Tibial nerve (tissue), 4 donors: Measurements from ENCODE around the gene KLHL24. TPM values are rescaled to one million over a fixed set of nuclear protein-coding genes. Genes with fewer than 3 reads are reported as not detected.
"Not testable (repeated sequence)": the region's sequence is repeated elsewhere in the genome, so short reads cannot be mapped to it uniquely, and the experiment has no call there.

Experiments used
- DNase-seq, 2 donors: peaks; one replicate each; pipeline ENCODE4 v3.0.0-alpha.2; 2019; ENCODE audit warnings: low spot score in 2 of 2
- H3K27ac ChIP-seq, 4 donors: fragments of 200-600 bp; sonication (generic) in 3 of 4; one replicate each; pipeline ENCODE4 v1.5.1; 2017 to 2019; ENCODE audit warnings: mild to moderate bottlenecking in 1 of 4
- H3K27me3 ChIP-seq, 2 donors: fragments of 200-600 bp; sonication (generic) in 1 of 2; one replicate each; pipeline versions ENCODE4 v1.5.1 to v1.6.0; 2017 to 2019
- H3K36me3 ChIP-seq, 3 donors: fragments of 200-600 bp; sonication (generic); one replicate each; pipeline ENCODE4 v1.5.1; 2018 to 2019
- H3K4me1 ChIP-seq, 4 donors: fragments of 200-600 bp; sonication (generic) in 3 of 4; one replicate each; pipeline ENCODE4 v1.5.1; 2017 to 2019
- H3K4me3 ChIP-seq, 4 donors: fragments of 200-600 bp; sonication (generic) in 3 of 4; one replicate each; pipeline ENCODE4 v1.5.1; 2017 to 2019; ENCODE audit warnings: mild to moderate bottlenecking in 1 of 4, moderate library complexity in 1 of 4
- H3K9me3 ChIP-seq, 4 donors: fragments of 200-600 bp; sonication (generic) in 3 of 4; one replicate each; pipeline ENCODE4 v1.5.1; 2017 to 2019
- CTCF ChIP-seq, 5 experiments: fragments of 200-600 bp in 3 of 5; fragments of 450-650 bp in 2 of 5; sonication (generic) in 3 of 5; IDR thresholded peaks; one replicate each; pipeline ENCODE4 v1.5.1; 2016 to 2019; ENCODE audit warnings: antibody characterized with exemption in 5 of 5, mild to moderate bottlenecking in 3 of 5, moderate library complexity in 2 of 5
- EP300 ChIP-seq, 2 donors: sonication (generic); formaldehyde crosslinking; IDR thresholded peaks; one replicate each; pipeline ENCODE4 v1.6.1; 2017; ENCODE audit warnings: antibody characterized with exemption in 2 of 2, mild to moderate bottlenecking in 1 of 2
- POLR2A ChIP-seq, 2 donors: fragments of 450-650 bp; IDR thresholded peaks; one replicate each; pipeline ENCODE4 v1.6.1; 2017; ENCODE audit warnings: antibody characterized with exemption in 2 of 2, mild to moderate bottlenecking in 2 of 2, moderate library complexity in 2 of 2
- WGBS, 2 donors: methylation state at CpG; one replicate each; pipeline ENCODE4 v1.1.5; 2018; 5-methylcytosine and 5-hydroxymethylcytosine counted together
- total RNA-seq, 4 donors: library from RNA; depleted of rRNA; stranded (reverse); fragments of >200 nt; gene quantifications; one replicate each; pipeline ENCODE4 v1.1.0, GENCODE V29; 2016

Gene KLHL24
- total RNA-seq, 4 donors from 2014 or later, result 42.6 to 125 (median 92.5) TPM

- Histone ChIP-seq H3K27me3 (no peaks in the 10 kb centered on the region), H3K4me1 (no peaks in the 10 kb centered on the region), H3K36me3 (no peaks in the 10 kb centered on the region), H3K9me3 (no peaks in the 10 kb centered on the region), H3K27ac (no peak overlapping the region), H3K4me3 (no peak overlapping the region)
- TF ChIP-seq POLR2A (IDR thresholded peaks at IDR 0.05), result no peak
- TF ChIP-seq CTCF (IDR thresholded peaks at IDR 0.05), result no peak
- TF ChIP-seq EP300 (IDR thresholded peaks at IDR 0.05), result no peak
- WGBS, 2 donors, result 83 to 87% methylated on average over 4 of the region's 4 CpGs
- DNase-seq, result no peak
These were observed 16.4 kb upstream of the KLHL24 start for GRCh38 chr3:183619010-183619409.

GRCh38 chr3:183619624-183620251 is 15.7 kb upstream of the KLHL24 start:
- H3K4me1 ChIP-seq, result no peaks in the 10 kb centered on the region
- no peaks in the 10 kb centered on the region for H3K27me3 ChIP-seq
- no peak overlapping the region for H3K27ac ChIP-seq
- H3K36me3 ChIP-seq, result no peaks in the 10 kb centered on the region
- DNase-seq, result no peak
- no peak overlapping the region for H3K4me3 ChIP-seq
- H3K9me3 ChIP-seq, result no peaks in the 10 kb centered on the region
- no peak for TF ChIP-seq POLR2A (IDR thresholded peaks at IDR 0.05)

GRCh38 chr3:183620252-183620628 is 15.2 kb upstream of the KLHL24 start:
- no peak for DNase-seq
- TF ChIP-seq CTCF (IDR thresholded peaks at IDR 0.05) (no peak), EP300 (IDR thresholded peaks at IDR 0.05) (no peak), POLR2A (IDR thresholded peaks at IDR 0.05) (no peak)
- no peaks in the 10 kb centered on the region for H3K9me3 ChIP-seq
- H3K4me3 ChIP-seq, result no peak overlapping the region
- no peaks in the 10 kb centered on the region for H3K27me3 ChIP-seq
- 81 to 86% methylated on average over 1 of the region's 1 CpG for WGBS, 2 donors
- H3K4me1 ChIP-seq, result no peaks in the 10 kb centered on the region
- H3K27ac ChIP-seq, result no peak overlapping the region
- no peaks in the 10 kb centered on the region for H3K36me3 ChIP-seq

GRCh38 chr3:183622473-183622872 is 12.9 kb upstream of the KLHL24 start:
- not testable (repeated sequence) for H3K9me3 ChIP-seq, H3K27me3 ChIP-seq, H3K27ac ChIP-seq, H3K4me3 ChIP-seq, DNase-seq, H3K36me3 ChIP-seq
- H3K4me1 ChIP-seq, result peaks cover 0 to 12% (median 2%) of the 10 kb centered on the region in 4 donors
- WGBS, 2 donors, result 82 to 89% methylated on average over 2 of the region's 2 CpGs

GRCh38 chr3:183626877-183627594 is 8.4 kb upstream of the KLHL24 start:
- Histone ChIP-seq H3K4me1 (peaks cover 0 to 13% (median 3%) of the 10 kb centered on the region in 4 donors), H3K27me3 (no peaks in the 10 kb centered on the region), H3K4me3 (no peak overlapping the region), H3K27ac (peak overlapping the region in 3 of 4 donors; percentile 12 to 71 (median 36)), H3K9me3 (no peaks in the 10 kb centered on the region), H3K36me3 (no peaks in the 10 kb centered on the region)
- peak; percentile 38 to 54 for DNase-seq
- peak; percentile 44 to 86 for TF ChIP-seq EP300 (IDR thresholded peaks at IDR 0.05)
- TF ChIP-seq POLR2A (IDR thresholded peaks at IDR 0.05), result no peak
- WGBS, 2 donors, result 28 to 49% methylated on average over 8 of the region's 8 CpGs

- Histone ChIP-seq H3K36me3 (no peaks in the 10 kb centered on the region), H3K4me3 (no peak overlapping the region), H3K27me3 (no peaks in the 10 kb centered on the region), H3K9me3 (no peaks in the 10 kb centered on the region), H3K27ac (no peak overlapping the region), H3K4me1 (peaks cover 0 to 15% (median 3%) of the 10 kb centered on the region in 4 donors)
- no peak for DNase-seq
- 91 to 96% methylated on average over 3 of the region's 3 CpGs for WGBS, 2 donors
- no peak for TF ChIP-seq CTCF (IDR thresholded peaks at IDR 0.05)
- TF ChIP-seq EP300 (IDR thresholded peaks at IDR 0.05), result no peak
- no peak for TF ChIP-seq POLR2A (IDR thresholded peaks at IDR 0.05)
These were observed 5.7 kb upstream of the KLHL24 start for GRCh38 chr3:183629546-183630301.
